H1 (cell line): ENCODE measurements around the gene PDIA5. TPM values are rescaled to one million over a fixed set of nuclear protein-coding genes. Genes with fewer than 3 reads are reported as not detected.

ENCODE experiments used
- CTCF ChIA-PET: fragments of 300-600 bp; sonication (Branson Sonifier 250); formaldehyde crosslinking; loops from one replicate; lab custom pipeline; 2021; ENCODE audit not compliant: partially characterized antibody; lab: Charles Lee
- POLR2A ChIA-PET: fragments of 300-600 bp; sonication (Branson Sonifier 250); formaldehyde crosslinking; loops from one replicate; lab custom pipeline; 2021; ENCODE audit warnings: inconsistent platforms; ENCODE audit not compliant: partially characterized antibody; lab: Charles Lee
- DNase-seq, 2 experiments: peaks; one replicate each; pipeline versions ENCODE4 v3.0.0 to v3.0.0-alpha.2; 2010 to 2022; ENCODE audit warnings: low spot score in 2 of 2, low read depth in 1 of 2, mixed read lengths in 1 of 2
- FAIRE-seq: peaks from 2 replicates; lab custom pipeline; 2011; peaks lifted over from hg19 to GRCh38; lab: Jason Lieb, UNC
- H2AFZ ChIP-seq: 2 replicates; pipeline ENCODE4 v1.8.1; 2012; ENCODE audit warnings: low read length, inconsistent platforms
- H2AK5ac ChIP-seq: 2 replicates; pipeline ENCODE4 v1.6.1; 2013; ENCODE audit warnings: low read depth, low read length
- H2BK120ac ChIP-seq: replicated peaks from 2 replicates; pipeline ENCODE3; 2013; ENCODE audit warnings: low read depth, low read length, inconsistent platforms
- H2BK12ac ChIP-seq: 2 replicates; pipeline ENCODE4 v1.6.1; 2013; ENCODE audit warnings: low read depth, low read length
- H2BK15ac ChIP-seq: 2 replicates; pipeline ENCODE4 v1.6.1; 2013; ENCODE audit warnings: low read length
- H2BK20ac ChIP-seq: 2 replicates; pipeline ENCODE4 v1.6.1; 2013; ENCODE audit warnings: low read length
- H2BK5ac ChIP-seq: 2 replicates; pipeline ENCODE4 v1.6.1; 2013; ENCODE audit warnings: low read depth, low read length
- H3K14ac ChIP-seq: 2 replicates; pipeline ENCODE4 v1.6.1; 2013; ENCODE audit warnings: inconsistent platforms; ENCODE audit not compliant: insufficient read length
- H3K18ac ChIP-seq: 2 replicates; pipeline ENCODE4 v1.6.1; 2013; ENCODE audit warnings: low read length; ENCODE audit errors: extremely low read depth
- H3K23ac ChIP-seq: 2 replicates; pipeline ENCODE4 v1.6.1; 2013; ENCODE audit warnings: inconsistent platforms; ENCODE audit not compliant: insufficient read length
- H3K23me2 ChIP-seq: 2 replicates; pipeline ENCODE4 v1.6.1; 2013; ENCODE audit warnings: low read depth, low read length
- H3K27ac ChIP-seq: 2 replicates; pipeline ENCODE4 v1.6.1; 2011; ENCODE audit warnings: low read depth, low read length, inconsistent platforms
- H3K27me3 ChIP-seq, 4 experiments: replicated peaks in 1 of 4; 1 replicate in 1 of 4; 2 replicates in 3 of 4; pipeline versions ENCODE4 v1.6.1 to v1.8.1; 2011 to 2013; ENCODE audit warnings: low read length in 3 of 4, mild to moderate bottlenecking in 3 of 4, inconsistent platforms in 2 of 4, mixed read lengths in 2 of 4, moderate library complexity in 1 of 4; ENCODE audit not compliant: control insufficient read depth in 3 of 4, insufficient read depth in 3 of 4; ENCODE audit errors: extremely low read depth in 1 of 4
- H3K36me3 ChIP-seq, 4 experiments: 2 replicates each; pipeline versions ENCODE4 v1.6.1 to v1.8.1; 2011 to 2013; ENCODE audit warnings: mild to moderate bottlenecking in 4 of 4, low read length in 3 of 4, moderate library complexity in 2 of 4, control low read depth in 1 of 4, inconsistent platforms in 1 of 4; ENCODE audit not compliant: insufficient read depth in 4 of 4, control insufficient read depth in 2 of 4
- H3K4ac ChIP-seq: replicated peaks from 2 replicates; pipeline ENCODE3; 2013; ENCODE audit warnings: low read length, low read depth, mixed read lengths, inconsistent platforms; ENCODE audit not compliant: insufficient read length
- H3K4me1 ChIP-seq, 4 experiments: replicated peaks in 1 of 4; 1 replicate in 1 of 4; 2 replicates in 3 of 4; pipeline versions ENCODE4 v1.6.1 to v1.8.1; 2011 to 2013; ENCODE audit warnings: low read length in 3 of 4, inconsistent platforms in 2 of 4, mixed read lengths in 1 of 4; ENCODE audit not compliant: insufficient read depth in 4 of 4, control insufficient read depth in 3 of 4
- H3K4me2 ChIP-seq, 2 experiments: 2 replicates each; pipeline versions ENCODE4 v1.6.1 to v1.8.1; 2011 to 2013; ENCODE audit warnings: low read depth in 2 of 2, low read length in 2 of 2, control low read depth in 1 of 2, inconsistent platforms in 1 of 2, mild to moderate bottlenecking in 1 of 2; ENCODE audit not compliant: insufficient read depth in 1 of 2
- H3K4me3 ChIP-seq, 4 experiments: fragments of 200-600, 300-600 bp in 1 of 4; sonication (generic), shearing (Covaris generic), sonication (Bioruptor Twin) in 1 of 4; 2 replicates each; pipeline versions ENCODE4 v1.5.1 to v1.8.1; 2011 to 2016; ENCODE audit warnings: low read length in 4 of 4, low read depth in 3 of 4, control low read depth in 2 of 4, inconsistent platforms in 2 of 4, mild to moderate bottlenecking in 2 of 4, mixed read lengths in 1 of 4, moderate library complexity in 1 of 4; ENCODE audit not compliant: insufficient read depth in 2 of 4; ENCODE audit errors: extremely low read depth in 1 of 4
- H3K56ac ChIP-seq: replicated peaks from 2 replicates; pipeline ENCODE3; 2013; ENCODE audit warnings: low read depth, mild to moderate bottlenecking, mixed read lengths, low read length, inconsistent platforms; ENCODE audit not compliant: insufficient read length
- H3K79me1 ChIP-seq: 2 replicates; pipeline ENCODE4 v1.6.1; 2013; ENCODE audit warnings: low read depth, low read length, control low read depth
- H3K79me2 ChIP-seq, 2 experiments: 2 replicates each; pipeline versions ENCODE4 v1.6.1 to v1.8.1; 2012 to 2013; ENCODE audit warnings: low read length in 2 of 2, mild to moderate bottlenecking in 2 of 2, inconsistent platforms in 1 of 2; ENCODE audit not compliant: insufficient read depth in 2 of 2, control insufficient read depth in 1 of 2
- H3K9ac ChIP-seq, 4 experiments: replicated peaks in 1 of 4; 1 replicate in 1 of 4; 2 replicates in 3 of 4; pipeline versions ENCODE4 v1.6.1 to v1.8.1; 2011 to 2013; ENCODE audit warnings: low read depth in 3 of 4, low read length in 3 of 4, control low read depth in 2 of 4, mild to moderate bottlenecking in 2 of 4, moderate library complexity in 2 of 4, inconsistent platforms in 1 of 4; ENCODE audit errors: extremely low read depth in 1 of 4
- H3K9me3 ChIP-seq, 2 experiments: 2 replicates each; pipeline versions ENCODE4 v1.6.1 to v1.8.1; 2012 to 2013; ENCODE audit warnings: mild to moderate bottlenecking in 2 of 2, moderate library complexity in 2 of 2, control low read depth in 1 of 2, inconsistent platforms in 1 of 2, low read depth in 1 of 2, low read length in 1 of 2, mixed read lengths in 1 of 2; ENCODE audit not compliant: insufficient read depth in 2 of 2
- H4K20me1 ChIP-seq, 2 experiments: replicated peaks in 1 of 2; 2 replicates each; pipeline versions ENCODE3 to v1.8.1; 2011 to 2013; ENCODE audit warnings: inconsistent platforms in 2 of 2, low read length in 2 of 2, mild to moderate bottlenecking in 1 of 2; ENCODE audit not compliant: insufficient read depth in 2 of 2, control insufficient read depth in 1 of 2
- H4K5ac ChIP-seq: 2 replicates; pipeline ENCODE4 v1.6.1; 2013; ENCODE audit warnings: low read length, low read depth, mixed read lengths, inconsistent platforms; ENCODE audit not compliant: insufficient read length
- H4K8ac ChIP-seq: 2 replicates; pipeline ENCODE4 v1.8.0; 2013; ENCODE audit warnings: mild to moderate bottlenecking, moderate library complexity, low read length, inconsistent platforms; ENCODE audit not compliant: insufficient read depth; ENCODE audit errors: extremely low read depth
- H4K91ac ChIP-seq: replicated peaks from 2 replicates; pipeline ENCODE3; 2013; ENCODE audit warnings: low read length, mixed read lengths, inconsistent platforms; ENCODE audit not compliant: insufficient read length
- CEBPB ChIP-seq: IDR thresholded peaks from 2 replicates; pipeline ENCODE4 v1.6.1; 2012; ENCODE audit warnings: low read depth, low read length
- CTBP2 ChIP-seq: IDR thresholded peaks from 2 replicates; pipeline ENCODE4 v1.7.0; 2011; ENCODE audit warnings: borderline replicate concordance, mild to moderate bottlenecking, moderate library complexity, mixed read lengths, low read length; ENCODE audit not compliant: insufficient read depth, insufficient read length
- EGR1 ChIP-seq: IDR thresholded peaks from 2 replicates; pipeline ENCODE4 v1.6.1; 2011; ENCODE audit warnings: low read depth, low read length, borderline replicate concordance
- EP300 ChIP-seq, 2 experiments: IDR thresholded peaks; 1 replicate in 1 of 2; 2 replicates in 1 of 2; pipeline ENCODE4 v1.6.1; 2011 to 2012; ENCODE audit warnings: low read depth in 2 of 2, low read length in 2 of 2, mild to moderate bottlenecking in 2 of 2, borderline replicate concordance in 1 of 2, inconsistent platforms in 1 of 2, moderate library complexity in 1 of 2
- HDAC2 ChIP-seq, 2 experiments: fragments of 300-600 bp in 1 of 2; sonication (generic) in 1 of 2; IDR thresholded peaks; 2 replicates each; pipeline ENCODE4 v1.6.1; 2011 to 2012; ENCODE audit warnings: low read depth in 2 of 2, low read length in 2 of 2, mild to moderate bottlenecking in 2 of 2, moderate library complexity in 2 of 2, borderline replicate concordance in 1 of 2, inconsistent platforms in 1 of 2
- POU5F1 ChIP-seq: IDR thresholded peaks from 2 replicates; pipeline ENCODE4 v1.6.1; 2011; ENCODE audit warnings: low read depth, mild to moderate bottlenecking, low read length, moderate library complexity
- RNF2 ChIP-seq: fragments of 200-900, 300-1000 bp; sonication (generic); IDR thresholded peaks from 2 replicates; pipeline ENCODE4 v1.7.1; 2016; ENCODE audit warnings: borderline replicate concordance, low read depth, mild to moderate bottlenecking, antibody characterized with exemption, low read length; ENCODE audit not compliant: poor library complexity, severe bottlenecking; ENCODE audit errors: missing control alignments
- SP1 ChIP-seq: IDR thresholded peaks from 2 replicates; pipeline ENCODE4 v1.6.1; 2011; ENCODE audit warnings: low read depth, low read length
- SP2 ChIP-seq: IDR thresholded peaks from 2 replicates; pipeline ENCODE4 v1.6.1; 2012; ENCODE audit warnings: mild to moderate bottlenecking, low read length, inconsistent platforms
- TBP ChIP-seq: IDR thresholded peaks from 2 replicates; pipeline ENCODE4 v1.6.1; 2011; ENCODE audit warnings: low read depth, low read length, improper control_type of control experiment
- TEAD4 ChIP-seq: IDR thresholded peaks from 2 replicates; pipeline ENCODE4 v1.6.1; 2012; ENCODE audit warnings: low read depth, low read length, inconsistent platforms, mixed read lengths
- WGBS, 2 experiments: shearing (Covaris generic) in 1 of 2; methylation state at CpG; one replicate each; pipeline versions ENCODE4 v1.1.6 to v1.1.7; 2013 to 2015; ENCODE audit warnings: low lambda C conversion rate in 2 of 2, mixed read lengths in 2 of 2, inconsistent platforms in 1 of 2, low coverage in 1 of 2, missing lambda C conversion rate in 1 of 2; ENCODE audit not compliant: insufficient replicate concordance in 2 of 2, insufficient coverage in 1 of 2, insufficient read length in 1 of 2; ENCODE audit errors: extremely low coverage in 1 of 2, missing lambda C conversion rate in 1 of 2; 5-methylcytosine and 5-hydroxymethylcytosine counted together
- polyA plus RNA-seq, 7 experiments: library from polyadenylated mRNA; depleted of rRNA in 3 of 7; stranded (reverse) in 5 of 7; unstranded in 2 of 7; fragments of >200 nt in 5 of 7; fragments of 200-250 nt in 2 of 7; gene quantifications; 1 replicate in 5 of 7; 2 replicates in 1 of 7; 4 replicates in 1 of 7; pipeline versions ENCODE4 v1.2.1 to v1.2.3, GENCODE V29; 2011 to 2013; ENCODE audit warnings: missing spikeins in 2 of 7, mixed read lengths in 2 of 7
- total RNA-seq: library from RNA; stranded (reverse); fragmentation: NEBNext Ultra II Directional; extraction: Animal tissue kit (Norgen Biotek cat#: 25700); gene quantifications from 2 replicates; pipeline ENCODE4 v1.2.1, GENCODE V29; 2021

Gene PDIA5
- total and polyA plus RNA-seq, 2 of the 8 experiments (the other 6 are each of a cell fraction or from before 2014, with no cell fraction given) = 18.2 to 32.8 TPM

DNA sequence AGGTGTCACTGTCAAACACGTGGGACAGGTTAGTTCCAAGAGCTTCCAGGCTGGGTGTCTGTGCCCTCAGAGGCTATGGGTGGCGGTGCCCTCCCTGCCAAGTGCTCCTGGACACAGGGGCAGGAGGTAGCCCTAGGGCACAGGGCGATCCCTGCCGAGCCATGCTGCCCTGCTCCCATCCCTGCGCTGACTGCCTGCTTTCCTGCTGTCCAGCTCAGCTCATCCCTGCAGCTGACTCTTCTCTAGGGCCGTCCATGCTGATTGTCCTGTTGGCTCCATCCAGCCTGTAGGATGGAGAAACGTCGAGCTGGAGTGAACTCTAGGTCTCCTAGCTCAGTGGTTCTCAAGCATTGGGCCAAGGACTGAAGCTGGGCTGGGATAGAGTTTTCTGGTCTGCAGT is 3.7 kb downstream of the PDIA5 start:
- no peak overlapping the region for H3K4me2 ChIP-seq
- FAIRE-seq = no peak
- 87% methylated on average over 8 of the region's 8 CpGs; no CpG with 5 or more reads in 1 of the 2 experiments for WGBS, 2 experiments
- TF ChIP-seq EGR1 (no peak), TBP (no peak), POU5F1 (no peak), HDAC2 (IDR thresholded peaks at IDR 0.05; ENCODE audit: borderline replicate concordance in 1 of 2, low read depth in 2 of 2, low read length in 2 of 2) (no peak), TEAD4 (no peak), RNF2 (no peak), CEBPB (no peak), SP2 (no peak), CTBP2 (no peak), EP300 (IDR thresholded peaks at IDR 0.05; ENCODE audit: borderline replicate concordance in 1 of 2, low read depth in 2 of 2, low read length in 2 of 2) (no peak), SP1 (no peak)

More for the DNA sequence above, 3.7 kb downstream of the PDIA5 start:
- Histone ChIP-seq H4K20me1 (peaks cover 12 to 20% of the 10 kb centered on the region in 2 experiments), H3K27me3 (peaks cover 0 to 11% (median 8%) of the 10 kb centered on the region in 4 experiments; a peak in 5 of 7 replicates), H3K18ac (no peak overlapping the region), H2BK15ac (no peak overlapping the region), H3K23ac (no peak overlapping the region), H3K4ac (no peak overlapping the region), H3K56ac (no peak overlapping the region), H3K9ac (no peak overlapping the region), H4K8ac (no peak overlapping the region), H2BK5ac (no peak overlapping the region), H2AK5ac (no peak overlapping the region), H3K36me3 (no peaks in the 10 kb centered on the region), H3K4me1 (peaks cover 7 to 17% (median 13%) of the 10 kb centered on the region in 4 experiments), H3K14ac (no peak overlapping the region), H3K79me2 (peaks cover 18 to 77% of the 10 kb centered on the region in 2 experiments), H2BK20ac (no peak overlapping the region), H3K9me3 (no peaks in the 10 kb centered on the region; a peak in 1 of 4 replicates), H4K5ac (no peak overlapping the region), H3K79me1 (peaks cover 20% of the 10 kb centered on the region), H2AFZ (no peak overlapping the region), H2BK12ac (no peak overlapping the region; the same call in 1 of the 2 replicates), H3K4me3 (no peak overlapping the region), H2BK120ac (no peak overlapping the region), H4K91ac (no peak overlapping the region), H3K27ac (no peak overlapping the region), H3K23me2 (peaks cover 20% of the 10 kb centered on the region)
- ChIA-PET CTCF (interaction anchor here (0.7 to 2.8 kb wide), 14 partner anchors 12 to 315 kb away, joined by 3 to 17 read pairs (median 5); no protein-coding TSS in a partner anchor), POLR2A (interaction anchor here (1.0 to 1.6 kb wide), 3 partner anchors 10 to 73 kb away, joined by 3 to 5 read pairs (median 4); no protein-coding TSS in a partner anchor)
- DNase-seq = no peak
